Mesodermal cell (in vitro differentiated cells): ENCODE results near the gene HTR4. TPM values are rescaled to one million over a fixed set of nuclear protein-coding genes. Genes with fewer than 3 reads are reported as not detected.

Experiments used
- H3K27ac ChIP-seq: 2 replicates; pipeline ENCODE4 v1.7.0; 2013; ENCODE audit warnings: mild to moderate bottlenecking, low read depth, low read length, moderate library complexity; ENCODE audit not compliant: severe bottlenecking
- H3K36me3 ChIP-seq: 2 replicates; pipeline ENCODE4 v1.7.1; 2013; ENCODE audit warnings: mild to moderate bottlenecking, low read length, moderate library complexity; ENCODE audit not compliant: control insufficient read depth, insufficient read depth
- H3K4me1 ChIP-seq: one replicate; pipeline ENCODE4 v1.7.1; 2013; ENCODE audit warnings: mild to moderate bottlenecking, low read length; ENCODE audit not compliant: insufficient read depth, control insufficient read depth, poor library complexity, severe bottlenecking
- H3K4me3 ChIP-seq: 2 replicates; pipeline ENCODE4 v1.7.0; 2013; ENCODE audit warnings: low read length, control low read depth, mild to moderate bottlenecking; ENCODE audit not compliant: insufficient read depth, poor library complexity, severe bottlenecking; ENCODE audit errors: extremely low read depth
- H3K9me3 ChIP-seq: 2 replicates; pipeline ENCODE4 v1.7.1; 2013; ENCODE audit warnings: mild to moderate bottlenecking, low read length, moderate library complexity; ENCODE audit not compliant: control insufficient read depth
- WGBS, 2 experiments: methylation state at CpG; one replicate each; pipeline ENCODE4 v1.1.5; 2013; ENCODE audit warnings: missing lambda C conversion rate in 2 of 2; ENCODE audit not compliant: insufficient coverage in 2 of 2; 5-methylcytosine and 5-hydroxymethylcytosine counted together
- polyA plus RNA-seq, 2 experiments: library from polyadenylated mRNA; stranded (reverse); fragments of 50-300 nt; gene quantifications; one replicate each; pipeline ENCODE4 v1.2.3, GENCODE V29; 2013

The HTR4 gene, protein sequence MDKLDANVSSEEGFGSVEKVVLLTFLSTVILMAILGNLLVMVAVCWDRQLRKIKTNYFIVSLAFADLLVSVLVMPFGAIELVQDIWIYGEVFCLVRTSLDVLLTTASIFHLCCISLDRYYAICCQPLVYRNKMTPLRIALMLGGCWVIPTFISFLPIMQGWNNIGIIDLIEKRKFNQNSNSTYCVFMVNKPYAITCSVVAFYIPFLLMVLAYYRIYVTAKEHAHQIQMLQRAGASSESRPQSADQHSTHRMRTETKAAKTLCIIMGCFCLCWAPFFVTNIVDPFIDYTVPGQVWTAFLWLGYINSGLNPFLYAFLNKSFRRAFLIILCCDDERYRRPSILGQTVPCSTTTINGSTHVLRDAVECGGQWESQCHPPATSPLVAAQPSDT
- 0.52 TPM for polyA plus RNA-seq (2013, experiment 1 of 2)
- 0.30 TPM for polyA plus RNA-seq (2013, experiment 2 of 2)

GRCh38 chr5:148653836-148654781 is at the start of gene HTR4:
HTR4 (minus strand) TSS chr5:148654527; CDS start chr5:148637014, 17,513 bp downstream.
- H3K4me3 ChIP-seq, result peak within 1 kb of the TSS; percentile 35

GRCh38 chr5:148702019-148702596 is 47.8 kb upstream of the HTR4 start:
- Histone ChIP-seq H3K27ac (no peak overlapping the region), H3K4me1 (peaks cover 2% of the 10 kb centered on the region), H3K4me3 (no peak overlapping the region), H3K9me3 (no peaks in the 10 kb centered on the region), H3K36me3 (no peaks in the 10 kb centered on the region)

More at GRCh38 chr5:148653836-148654781, at the start of gene HTR4:
- no peaks in the 10 kb centered on the region for H3K9me3 ChIP-seq
- 8% methylated on average over 48 to 56 of the region's 72 CpGs for WGBS, 2 experiments
- H3K4me1 ChIP-seq, result no peaks in the 10 kb centered on the region
- no peaks in the 10 kb centered on the region for H3K36me3 ChIP-seq
- H3K27ac ChIP-seq, result no peak within 1 kb of the TSS

- Histone ChIP-seq H3K4me3 (no peak overlapping the region), H3K36me3 (no peaks in the 10 kb centered on the region), H3K9me3 (no peaks in the 10 kb centered on the region), H3K4me1 (peaks cover 2% of the 10 kb centered on the region), H3K27ac (no peak overlapping the region)
- WGBS, 2 experiments, result no CpG with 5 or more reads among the region's 3 CpGs
These were observed 44.7 kb upstream of the HTR4 start for GRCh38 chr5:148699028-148699427.

DNA sequence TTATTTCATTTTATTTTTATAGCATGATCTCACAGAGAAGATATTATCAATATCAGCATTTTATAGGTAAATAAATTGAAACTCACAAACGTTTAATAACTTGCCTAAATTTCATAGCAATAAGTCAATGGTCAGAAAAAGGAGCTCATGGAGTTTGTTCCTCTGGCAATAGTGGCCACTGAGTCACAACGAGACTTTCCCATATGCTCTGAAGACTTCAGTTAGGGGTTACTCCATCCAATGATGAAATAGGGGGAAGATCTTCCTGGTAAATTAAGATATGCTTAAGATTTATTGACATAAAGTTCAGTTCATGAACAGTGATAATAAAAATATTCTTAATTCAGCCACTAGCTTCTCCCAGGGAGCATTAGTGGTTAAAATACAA is 43.5 kb upstream of the HTR4 start:
- Histone ChIP-seq H3K27ac (no peak overlapping the region), H3K36me3 (no peaks in the 10 kb centered on the region), H3K9me3 (no peaks in the 10 kb centered on the region), H3K4me1 (peaks cover 2% of the 10 kb centered on the region), H3K4me3 (no peak overlapping the region)
- 80% methylated on average over 1 of the region's 2 CpGs; no CpG with 5 or more reads in 1 of the 2 experiments for WGBS, 2 experiments

GRCh38 chr5:148697180-148697808 is 43.0 kb upstream of the HTR4 start:
- no peak overlapping the region for H3K4me3 ChIP-seq
- H3K27ac ChIP-seq, result peak overlapping the region; percentile 41
- H3K4me1 ChIP-seq, result peaks cover 2% of the 10 kb centered on the region
- 84 to 89% methylated on average over 2 to 4 of the region's 6 CpGs for WGBS, 2 experiments
- H3K36me3 ChIP-seq, result no peaks in the 10 kb centered on the region
- no peaks in the 10 kb centered on the region for H3K9me3 ChIP-seq

DNA sequence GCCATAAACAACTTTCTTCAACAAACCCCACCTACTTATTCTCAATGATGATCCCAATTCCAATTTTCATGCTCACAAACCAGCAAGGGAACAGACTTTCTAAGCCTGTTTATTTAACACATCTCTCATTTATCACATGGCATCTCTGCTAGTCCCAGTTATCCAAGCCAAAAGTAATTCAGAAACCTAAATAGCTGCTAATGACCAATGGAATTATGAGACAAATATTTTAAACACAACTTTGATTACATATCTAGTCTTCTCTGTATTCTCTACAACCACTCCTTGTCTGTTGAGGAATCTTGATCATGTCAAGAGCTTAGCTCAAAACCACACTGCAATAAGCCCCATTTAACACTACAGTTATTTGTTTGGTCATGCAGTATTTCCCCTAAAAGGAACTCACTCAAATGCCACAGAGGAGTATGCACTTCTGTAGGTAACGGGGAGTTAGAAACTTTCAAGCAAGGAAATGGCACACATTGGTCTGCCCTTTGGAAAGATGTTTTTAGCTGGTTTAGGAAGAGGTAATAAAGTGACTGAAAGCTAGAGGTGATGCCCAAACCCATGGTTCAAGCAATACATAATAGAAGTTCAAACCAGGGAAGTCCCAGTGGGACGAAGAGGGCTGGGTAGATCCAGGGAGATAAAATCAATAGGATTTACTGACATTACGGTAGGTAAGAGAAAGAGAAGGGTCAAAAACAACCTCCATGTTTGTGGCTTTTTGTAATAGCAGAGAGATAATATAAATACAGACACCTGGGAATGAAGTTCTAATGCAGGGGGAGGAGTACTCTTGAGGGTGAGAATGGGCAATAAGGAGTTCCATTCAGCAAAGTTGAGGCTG is 42.1 kb upstream of the HTR4 start:
- H3K27ac ChIP-seq, result no peak overlapping the region
- H3K4me3 ChIP-seq, result no peak overlapping the region
- WGBS, 2 experiments, result 60 to 80% methylated on average over 1 of the region's 3 CpGs
- H3K4me1 ChIP-seq, result peaks cover 2% of the 10 kb centered on the region
- H3K36me3 ChIP-seq, result no peaks in the 10 kb centered on the region
- H3K9me3 ChIP-seq, result no peaks in the 10 kb centered on the region

- Histone ChIP-seq H3K4me1 (no peaks in the 10 kb centered on the region), H3K36me3 (no peaks in the 10 kb centered on the region), H3K4me3 (no peak overlapping the region), H3K27ac (no peak overlapping the region), H3K9me3 (no peaks in the 10 kb centered on the region)
- WGBS, 2 experiments, result no CpG with 5 or more reads among the region's 1 CpG
These were observed 36.6 kb upstream of the HTR4 start for GRCh38 chr5:148690945-148691344.

GRCh38 chr5:148688787-148689186 is 34.5 kb upstream of the HTR4 start:
- no peaks in the 10 kb centered on the region for H3K9me3 ChIP-seq

DNA sequence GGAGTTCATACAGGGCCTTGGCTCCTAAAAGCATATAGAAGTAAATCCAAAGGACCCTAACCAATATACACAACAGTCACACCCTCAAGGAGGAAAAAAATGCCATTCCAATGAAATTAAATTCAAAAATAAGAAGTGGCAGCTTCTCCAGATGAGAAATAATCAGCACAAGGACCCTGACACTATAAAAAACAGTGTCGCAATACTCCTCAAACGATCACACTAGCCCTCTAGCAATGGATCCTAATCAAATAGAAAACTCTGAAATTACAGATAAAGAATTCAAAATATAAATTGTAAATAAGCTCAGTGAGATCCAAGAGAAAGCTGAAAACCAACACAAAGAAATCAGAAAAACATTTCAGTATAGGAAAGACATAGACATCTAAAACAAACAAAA is 33.5 kb upstream of the HTR4 start:
- Histone ChIP-seq H3K9me3 (no peaks in the 10 kb centered on the region), H3K4me3 (no peak overlapping the region), H3K4me1 (peaks cover 5% of the 10 kb centered on the region), H3K27ac (no peak overlapping the region), H3K36me3 (no peaks in the 10 kb centered on the region)
- no CpG with 5 or more reads among the region's 2 CpGs for WGBS, 2 experiments

More at GRCh38 chr5:148688787-148689186, 34.5 kb upstream of the HTR4 start:
- peaks cover 5% of the 10 kb centered on the region for H3K4me1 ChIP-seq
- H3K4me3 ChIP-seq, result no peak overlapping the region
- H3K36me3 ChIP-seq, result no peaks in the 10 kb centered on the region
- H3K27ac ChIP-seq, result no peak overlapping the region
